ENCODE results near the gene ZBP1.
A peak's percentile ranks its signal among the peaks of the same experiment; 100 is the strongest.

Gene ZBP1

GRCh38 chr20:57598491-57598890 is 21.7 kb downstream of the ZBP1 start:
- no peak for DNase-seq (ENCODE audit: low read depth, low spot score)

GRCh38 chr20:57598060-57598459 is 22.2 kb downstream of the ZBP1 start:
- DNase-seq (ENCODE audit: low read depth, low spot score) = no peak

GRCh38 chr20:57596998-57597939 is 23.0 kb downstream of the ZBP1 start:
- DNase-seq (ENCODE audit: low read depth, low spot score) = peak; percentile 78

GRCh38 chr20:57596358-57596757 is 23.9 kb downstream of the ZBP1 start:
- DNase-seq (ENCODE audit: low read depth, low spot score) = no peak

GRCh38 chr20:57595041-57596030 is 24.9 kb downstream of the ZBP1 start:
- no peak for DNase-seq (ENCODE audit: low read depth, low spot score)

- peak; percentile 57 for DNase-seq (ENCODE audit: low read depth, low spot score)
Observed at GRCh38 chr20:57594092-57594951, 25.9 kb downstream of the ZBP1 start.

GRCh38 chr20:57593134-57593886 is 26.9 kb downstream of the ZBP1 start:
- DNase-seq (ENCODE audit: low read depth, low spot score) = no peak

- DNase-seq (ENCODE audit: low read depth, low spot score) = no peak
Observed at GRCh38 chr20:57592263-57593092, 27.7 kb downstream of the ZBP1 start.

- no peak for DNase-seq (ENCODE audit: low read depth, low spot score)
Observed at GRCh38 chr20:57591289-57592229, 28.7 kb downstream of the ZBP1 start.

GRCh38 chr20:57590485-57591288 is 29.5 kb downstream of the ZBP1 start:
- DNase-seq (ENCODE audit: low read depth, low spot score) = no peak

GRCh38 chr20:57589728-57590484 is 30.3 kb downstream of the ZBP1 start:
- no peak for DNase-seq (ENCODE audit: low read depth, low spot score)

GRCh38 chr20:57589123-57589727 is 31.0 kb downstream of the ZBP1 start:
- DNase-seq (ENCODE audit: low read depth, low spot score) = no peak

GRCh38 chr20:57588596-57588995 is 31.6 kb downstream of the ZBP1 start:
- DNase-seq (ENCODE audit: low read depth, low spot score) = no peak

- no peak for DNase-seq (ENCODE audit: low read depth, low spot score)
Observed at GRCh38 chr20:57587989-57588377, 32.2 kb downstream of the ZBP1 start.

- DNase-seq (ENCODE audit: low read depth, low spot score) = no peak
Observed at GRCh38 chr20:57587278-57587988, 32.8 kb downstream of the ZBP1 start.

GRCh38 chr20:57586943-57587277 is 33.3 kb downstream of the ZBP1 start:
- DNase-seq (ENCODE audit: low read depth, low spot score) = no peak
